Nephron (organoid): ENCODE results near the gene PACS2.
A peak's percentile ranks its signal among the peaks of the same experiment; 100 is the strongest.

Source experiments
- H3K27ac Mint-ChIP-seq, 3 experiments: 2 replicates each; pipeline ENCODE4 v1.8.0; 2020; ENCODE audit warnings: mixed read lengths in 3 of 3, mild to moderate bottlenecking in 2 of 3, moderate library complexity in 1 of 3
- H3K27me3 Mint-ChIP-seq: 2 replicates; pipeline ENCODE4 v1.8.0; 2021; ENCODE audit warnings: low read depth, mild to moderate bottlenecking, moderate library complexity, mixed read lengths
- H3K36me3 Mint-ChIP-seq: 2 replicates; pipeline ENCODE4 v1.8.0; 2020; ENCODE audit warnings: low read depth, mixed read lengths
- H3K4me1 Mint-ChIP-seq: 2 replicates; pipeline ENCODE4 v1.8.0; 2020; ENCODE audit warnings: mixed read lengths
- H3K4me3 Mint-ChIP-seq, 3 experiments: 2 replicates each; pipeline ENCODE4 v1.8.0; 2020; ENCODE audit warnings: mild to moderate bottlenecking in 3 of 3, mixed read lengths in 3 of 3, moderate library complexity in 2 of 3
- H3K9me3 Mint-ChIP-seq: 2 replicates; pipeline ENCODE4 v1.8.0; 2020; ENCODE audit warnings: mixed read lengths
- TF ChIP-seq, protein P1 (sequence below), 3 experiments: fragments of 200-600 bp; sonication (generic); IDR thresholded peaks; one replicate each; pipeline ENCODE4 v1.5.0; 2021; ENCODE audit warnings: antibody characterized with exemption in 3 of 3; ENCODE audit not compliant: unreplicated experiment in 3 of 3

PACS2 gene

GRCh38 chr14:105385698-105386365 lies 71.3 kb downstream of the PACS2 start:
- no peaks in the 10 kb centered on the region for H3K9me3 Mint-ChIP-seq
- peaks cover 4% of the 10 kb centered on the region for H3K36me3 Mint-ChIP-seq
- no peaks in the 10 kb centered on the region for H3K27me3 Mint-ChIP-seq
- H3K4me1 Mint-ChIP-seq: peaks cover 5% of the 10 kb centered on the region
- H3K4me3 Mint-ChIP-seq: no peak overlapping the region
- TF ChIP-seq, protein P1, sequence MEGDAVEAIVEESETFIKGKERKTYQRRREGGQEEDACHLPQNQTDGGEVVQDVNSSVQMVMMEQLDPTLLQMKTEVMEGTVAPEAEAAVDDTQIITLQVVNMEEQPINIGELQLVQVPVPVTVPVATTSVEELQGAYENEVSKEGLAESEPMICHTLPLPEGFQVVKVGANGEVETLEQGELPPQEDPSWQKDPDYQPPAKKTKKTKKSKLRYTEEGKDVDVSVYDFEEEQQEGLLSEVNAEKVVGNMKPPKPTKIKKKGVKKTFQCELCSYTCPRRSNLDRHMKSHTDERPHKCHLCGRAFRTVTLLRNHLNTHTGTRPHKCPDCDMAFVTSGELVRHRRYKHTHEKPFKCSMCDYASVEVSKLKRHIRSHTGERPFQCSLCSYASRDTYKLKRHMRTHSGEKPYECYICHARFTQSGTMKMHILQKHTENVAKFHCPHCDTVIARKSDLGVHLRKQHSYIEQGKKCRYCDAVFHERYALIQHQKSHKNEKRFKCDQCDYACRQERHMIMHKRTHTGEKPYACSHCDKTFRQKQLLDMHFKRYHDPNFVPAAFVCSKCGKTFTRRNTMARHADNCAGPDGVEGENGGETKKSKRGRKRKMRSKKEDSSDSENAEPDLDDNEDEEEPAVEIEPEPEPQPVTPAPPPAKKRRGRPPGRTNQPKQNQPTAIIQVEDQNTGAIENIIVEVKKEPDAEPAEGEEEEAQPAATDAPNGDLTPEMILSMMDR (IDR thresholded peaks at IDR 0.05; ENCODE audit: unreplicated experiment in 3 of 3): no peak
- no peak overlapping the region for H3K27ac Mint-ChIP-seq

DNA sequence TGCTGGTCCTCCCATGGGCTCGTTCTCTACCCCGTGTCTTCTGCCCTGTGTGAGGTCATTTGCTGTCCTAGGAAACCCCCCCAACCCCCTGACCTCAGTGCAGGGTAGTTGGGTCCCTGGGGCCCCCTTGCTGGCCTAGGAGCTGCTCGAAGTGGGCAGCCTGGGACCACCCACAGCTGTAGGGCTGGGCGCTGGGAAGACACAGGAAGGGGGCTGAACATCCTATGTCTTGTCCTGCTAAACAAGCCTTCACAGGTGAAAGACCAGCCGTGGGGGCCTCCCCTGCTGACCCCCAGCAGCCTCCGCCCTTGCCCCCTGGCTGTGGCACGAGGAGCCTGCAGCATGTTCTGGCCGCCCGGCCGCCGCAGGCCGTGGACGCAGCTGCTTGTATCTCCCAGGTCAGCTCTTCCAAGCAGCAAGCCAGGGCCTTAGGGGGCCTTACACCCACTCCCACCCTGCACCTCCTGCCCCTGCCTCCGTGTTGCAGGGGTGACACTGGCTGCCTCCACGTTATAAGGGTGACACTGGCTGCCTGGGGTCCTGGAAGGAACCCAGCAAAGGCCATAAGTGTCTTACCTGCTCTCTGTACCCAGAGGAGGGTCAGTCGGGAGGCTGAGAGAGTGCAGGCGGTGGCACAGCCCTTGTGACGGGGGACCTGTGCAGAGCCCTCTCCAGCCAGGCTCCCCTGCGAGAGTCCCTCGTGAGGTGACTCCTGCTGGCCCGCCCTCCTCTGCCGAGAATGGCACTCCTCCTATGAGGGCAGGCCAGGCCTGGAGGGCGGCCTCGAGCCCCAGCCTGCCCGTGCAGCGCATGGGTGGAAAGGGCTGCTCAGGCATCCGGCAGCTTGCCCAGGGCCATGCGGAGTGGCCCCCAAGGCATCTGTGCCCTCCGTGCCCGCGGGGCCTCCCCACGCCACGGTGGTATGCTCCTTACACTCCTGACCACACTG lies 72.3 kb downstream of the PACS2 start:
- Mint-ChIP-seq H3K36me3 (peaks cover 4% of the 10 kb centered on the region), H3K27ac (no peak overlapping the region), H3K4me1 (peaks cover 5% of the 10 kb centered on the region), H3K27me3 (no peaks in the 10 kb centered on the region), H3K9me3 (no peaks in the 10 kb centered on the region), H3K4me3 (no peak overlapping the region)
- TF ChIP-seq, protein P1 (IDR thresholded peaks at IDR 0.05; ENCODE audit: unreplicated experiment in 3 of 3): no peak

- TF ChIP-seq, protein P1 (IDR thresholded peaks at IDR 0.05; ENCODE audit: unreplicated experiment in 3 of 3): no peak
- H3K36me3 Mint-ChIP-seq: peaks cover 4% of the 10 kb centered on the region
- H3K4me1 Mint-ChIP-seq: peaks cover 5% of the 10 kb centered on the region
- no peak overlapping the region for H3K4me3 Mint-ChIP-seq
- no peaks in the 10 kb centered on the region for H3K27me3 Mint-ChIP-seq
- H3K27ac Mint-ChIP-seq: no peak overlapping the region
- no peaks in the 10 kb centered on the region for H3K9me3 Mint-ChIP-seq
Measured at GRCh38 chr14:105387530-105387922, 73.0 kb downstream of the PACS2 start.

GRCh38 chr14:105388110-105388951 lies 73.8 kb downstream of the PACS2 start:
- peaks cover 5% of the 10 kb centered on the region for H3K4me1 Mint-ChIP-seq
- H3K4me3 Mint-ChIP-seq: no peak overlapping the region

DNA sequence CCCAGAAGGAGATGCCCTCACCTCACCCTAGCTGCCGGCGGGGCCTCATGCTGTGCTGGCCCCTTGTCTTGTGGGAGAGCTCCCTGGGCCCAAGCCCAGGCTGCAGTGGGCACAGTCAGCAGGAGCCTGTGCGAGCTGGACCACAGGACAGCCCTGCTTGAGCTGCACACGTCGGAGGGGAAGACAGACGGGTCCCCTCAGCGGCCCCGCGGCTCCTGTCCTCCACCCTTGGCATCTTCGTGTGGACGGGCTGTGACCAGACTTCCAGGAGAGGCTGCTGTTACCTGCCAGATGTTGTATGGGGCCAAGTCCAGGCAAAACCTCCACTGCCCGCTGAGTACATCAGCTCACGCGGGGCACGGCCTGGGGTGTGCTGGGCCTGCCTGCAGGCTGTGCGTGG lies 74.4 kb downstream of the PACS2 start:
- no peaks in the 10 kb centered on the region for H3K36me3 Mint-ChIP-seq
- H3K27me3 Mint-ChIP-seq: no peaks in the 10 kb centered on the region
- no peaks in the 10 kb centered on the region for H3K9me3 Mint-ChIP-seq
- H3K27ac Mint-ChIP-seq: peak overlapping the region; percentile 42 to 80 (median 43)
- H3K4me3 Mint-ChIP-seq: no peak overlapping the region
- peaks cover 5% of the 10 kb centered on the region for H3K4me1 Mint-ChIP-seq
- TF ChIP-seq, protein P1 (IDR thresholded peaks at IDR 0.05; ENCODE audit: unreplicated experiment in 3 of 3): no peak

More at GRCh38 chr14:105388110-105388951, 73.8 kb downstream of the PACS2 start:
- TF ChIP-seq, protein P1 (IDR thresholded peaks at IDR 0.05; ENCODE audit: unreplicated experiment in 3 of 3): no peak
- Mint-ChIP-seq H3K36me3 (peaks cover 4% of the 10 kb centered on the region), H3K27me3 (no peaks in the 10 kb centered on the region), H3K9me3 (no peaks in the 10 kb centered on the region), H3K27ac (peak overlapping the region; percentile 42 to 80 (median 43))
